SKM-1 treated with dmso at 0.1 percent for 144 hours (cell line): ENCODE measurements around the gene MARCHF10.
A peak's percentile ranks its signal among the peaks of the same experiment; 100 is the strongest.

Experiments
- DNase-seq: peaks from one replicate; lab custom pipeline; 2025; ENCODE audit not compliant: unreplicated experiment; lab: John Stamatoyannopoulos, UW

The MARCHF10 gene

GRCh38 chr17:62720126-62720850 lies 87.8 kb downstream of the MARCHF10 start:
- peak; percentile 43 for DNase-seq

DNA sequence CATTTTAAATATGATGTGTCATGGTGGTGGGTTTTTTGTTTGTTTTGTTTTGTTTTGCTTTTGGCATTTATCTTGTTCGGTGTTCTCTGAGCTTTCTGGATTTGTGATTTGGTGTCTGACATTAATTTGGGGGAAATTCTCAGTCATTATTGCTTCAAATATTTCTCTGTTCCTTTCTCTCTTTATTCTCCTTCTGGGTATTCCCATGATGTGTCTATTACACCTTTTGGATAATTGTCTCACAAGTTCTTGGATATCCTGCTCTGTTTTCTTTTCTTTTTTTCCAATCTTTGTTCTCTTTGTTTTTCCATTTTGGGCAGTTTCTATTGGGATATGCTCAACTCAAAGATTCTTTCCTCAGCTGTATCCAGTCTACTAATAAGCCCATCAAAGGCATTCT lies 88.5 kb downstream of the MARCHF10 start:
- DNase-seq, result no peak

GRCh38 chr17:62718429-62718828 lies 89.7 kb downstream of the MARCHF10 start:
- no peak for DNase-seq

- DNase-seq, result no peak
Observed at GRCh38 chr17:62717889-62718288, 90.2 kb downstream of the MARCHF10 start.

GRCh38 chr17:62717589-62717855 lies 90.6 kb downstream of the MARCHF10 start:
- no peak for DNase-seq

DNA sequence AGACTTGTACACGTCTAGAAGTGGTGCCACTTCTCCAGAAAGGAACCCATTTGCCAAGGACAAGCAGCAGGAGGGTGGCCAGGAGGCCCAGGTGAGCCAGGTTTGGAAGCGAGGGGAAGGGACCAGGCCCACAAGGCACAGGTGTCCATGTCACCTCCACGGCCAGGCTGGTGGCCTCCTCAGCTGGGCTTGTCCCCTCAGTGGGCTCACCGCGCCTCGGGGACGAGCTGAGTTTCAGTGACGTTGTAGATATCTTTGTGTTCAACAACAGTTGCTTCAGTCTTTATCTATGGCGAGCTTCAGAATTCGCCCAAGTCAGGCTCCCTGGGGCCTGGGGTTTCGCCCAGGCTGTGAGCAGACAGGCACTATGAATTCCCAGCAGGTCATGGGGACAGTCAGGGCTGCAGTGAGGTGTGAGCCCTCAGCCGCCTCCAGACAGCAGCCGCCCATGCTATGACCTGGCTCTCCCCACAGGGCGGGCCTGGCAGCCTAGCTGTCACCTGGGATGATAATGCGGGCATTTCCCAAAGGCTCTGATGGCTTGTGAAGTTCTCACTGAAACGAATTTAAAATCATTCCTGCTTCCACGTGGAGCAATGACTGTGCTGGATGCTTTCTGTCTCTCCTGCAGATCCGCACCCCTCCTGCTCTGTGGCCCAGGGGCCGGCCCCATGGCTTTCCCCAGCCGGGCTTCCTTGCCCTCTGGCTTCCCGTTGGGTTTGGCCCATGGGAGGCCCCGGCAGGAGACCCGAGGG lies 91.1 kb downstream of the MARCHF10 start:
- no peak for DNase-seq

DNA sequence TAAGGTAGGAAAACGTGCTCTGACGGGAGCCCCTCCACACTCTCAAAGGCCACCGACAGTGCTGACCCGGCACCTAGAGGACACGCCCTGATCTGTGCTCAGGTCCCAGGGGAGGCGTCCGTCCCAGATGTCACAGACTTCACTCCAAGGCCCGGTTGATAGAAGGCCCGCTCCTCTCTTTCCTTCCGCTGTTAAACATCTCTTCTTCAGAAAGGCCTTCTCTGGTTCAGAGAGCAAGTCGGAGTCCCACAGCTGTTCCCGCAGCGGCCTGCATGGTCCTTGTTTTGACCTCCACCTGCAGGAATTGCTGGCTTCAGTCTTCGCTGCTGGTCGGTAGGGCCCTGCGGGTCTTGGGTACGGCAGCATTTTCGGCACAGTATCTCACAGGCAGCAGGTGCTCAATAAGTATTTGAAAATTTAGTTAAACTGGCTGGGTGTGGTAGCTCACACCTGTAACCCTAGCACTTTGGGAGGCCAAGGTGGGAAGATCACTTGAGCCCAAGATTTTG lies 92.2 kb downstream of the MARCHF10 start:
- DNase-seq, result no peak

DNA sequence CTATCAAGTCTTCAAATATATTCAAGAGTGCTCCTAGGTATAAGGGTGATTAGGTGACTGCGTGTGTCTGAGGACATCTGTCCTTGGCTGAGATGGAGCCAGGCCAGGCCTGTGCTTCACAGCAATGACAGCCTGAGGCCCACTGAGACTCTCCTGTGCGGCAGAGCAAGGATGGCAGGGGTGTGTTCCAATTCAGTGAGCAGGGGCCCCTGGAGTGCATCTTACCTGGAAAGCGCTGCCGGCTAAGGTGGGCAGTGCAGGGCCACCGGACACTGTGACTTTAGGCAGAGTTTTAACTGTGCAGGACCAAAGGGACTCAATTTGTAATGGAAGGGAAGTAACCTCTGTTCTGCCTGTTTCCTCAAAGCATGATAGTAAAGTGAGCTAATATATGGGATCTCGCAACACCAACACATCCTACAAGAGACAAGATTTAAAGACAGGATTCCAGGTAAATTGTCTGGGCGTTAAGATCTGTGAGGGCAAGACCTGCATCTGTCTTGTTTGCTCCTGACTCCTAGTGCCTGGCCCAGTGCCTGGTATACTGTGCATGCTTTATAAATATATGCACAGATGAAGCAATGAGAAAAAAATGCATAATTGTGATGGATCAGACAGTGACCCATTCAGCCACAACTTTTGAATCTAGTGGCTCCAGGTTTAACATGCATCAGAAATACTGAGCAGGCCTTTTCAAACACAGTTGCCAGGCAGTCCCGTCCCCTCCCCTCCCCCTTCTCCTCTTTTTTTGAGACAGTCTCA lies 93.9 kb downstream of the MARCHF10 start:
- peak; percentile 15 for DNase-seq

DNA sequence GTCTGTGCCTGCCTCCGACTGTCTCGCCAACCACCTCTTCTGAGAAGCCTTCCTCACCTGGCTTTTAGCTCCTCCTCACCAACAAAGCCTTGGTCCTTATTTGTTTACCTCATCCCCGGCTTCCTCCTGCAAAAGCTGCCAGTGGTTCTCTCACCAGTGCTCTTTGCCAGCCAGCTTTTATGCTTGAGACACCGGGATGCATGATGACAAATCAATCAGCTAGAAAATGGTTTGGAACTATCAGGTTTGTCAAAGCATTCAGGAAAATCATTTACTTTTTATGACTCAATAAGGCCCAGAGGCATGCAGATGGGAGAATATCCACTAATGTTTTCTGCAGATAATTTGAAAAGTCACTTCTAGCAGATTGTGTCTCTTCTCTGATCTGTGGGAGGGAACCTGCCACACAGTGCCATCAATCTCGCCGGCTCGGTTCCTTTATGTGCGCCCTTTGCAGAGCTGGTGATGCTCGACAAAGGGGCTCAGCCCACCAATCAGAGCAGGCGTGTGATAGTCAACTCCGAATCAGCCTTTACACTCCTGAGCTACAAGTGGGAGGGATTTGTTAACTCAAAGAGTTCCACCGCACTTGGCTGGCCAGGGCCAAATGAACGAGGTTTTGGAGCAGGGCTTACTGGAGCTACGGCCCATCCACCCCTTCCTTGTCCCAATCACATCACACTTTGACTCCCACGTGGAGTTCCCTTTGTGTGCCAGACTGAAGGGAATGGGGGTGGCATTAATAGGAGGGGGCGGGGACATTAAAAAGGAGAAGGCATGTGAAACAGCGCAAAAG lies 94.8 kb downstream of the MARCHF10 start:
- DNase-seq, result no peak

DNA sequence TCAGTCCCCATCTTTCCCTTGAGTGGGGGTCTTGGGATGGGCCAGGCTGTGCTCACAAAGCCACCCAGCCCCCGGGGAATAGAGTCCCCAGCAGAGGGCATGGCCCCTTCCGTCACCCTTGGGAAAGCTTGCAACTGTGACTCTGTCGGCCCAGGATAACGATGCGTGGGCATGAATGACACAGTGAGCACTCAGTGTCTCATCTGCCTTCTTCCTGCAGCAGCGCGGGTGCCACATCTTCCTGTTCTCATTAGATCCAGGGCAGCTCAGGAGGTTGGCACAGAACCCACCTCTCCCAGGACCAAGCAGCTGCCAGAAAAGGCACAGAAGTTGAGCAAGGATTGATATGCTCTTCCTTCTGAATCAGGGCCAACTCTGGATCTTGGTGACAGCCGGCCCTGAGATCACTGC lies 95.9 kb downstream of the MARCHF10 start:
- no peak for DNase-seq

GRCh38 chr17:62708587-62708986 lies 99.5 kb downstream of the MARCHF10 start:
- no peak for DNase-seq

DNA sequence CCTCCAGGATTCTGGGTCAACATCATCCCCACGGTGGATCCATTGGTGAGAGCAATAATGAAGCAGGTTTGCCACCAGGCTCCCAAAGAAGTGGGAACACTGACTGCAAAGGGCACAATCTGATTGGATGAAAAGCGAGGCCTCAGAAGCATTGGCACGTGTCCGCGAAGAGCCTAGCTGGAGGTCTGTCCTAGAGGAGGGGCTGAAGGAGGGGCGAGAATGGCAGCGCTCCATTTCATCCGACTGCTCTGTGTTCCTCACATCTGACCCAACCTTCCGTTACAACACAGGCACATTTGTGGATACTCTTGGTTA lies 100.7 kb downstream of the MARCHF10 start:
- no peak for DNase-seq

DNA sequence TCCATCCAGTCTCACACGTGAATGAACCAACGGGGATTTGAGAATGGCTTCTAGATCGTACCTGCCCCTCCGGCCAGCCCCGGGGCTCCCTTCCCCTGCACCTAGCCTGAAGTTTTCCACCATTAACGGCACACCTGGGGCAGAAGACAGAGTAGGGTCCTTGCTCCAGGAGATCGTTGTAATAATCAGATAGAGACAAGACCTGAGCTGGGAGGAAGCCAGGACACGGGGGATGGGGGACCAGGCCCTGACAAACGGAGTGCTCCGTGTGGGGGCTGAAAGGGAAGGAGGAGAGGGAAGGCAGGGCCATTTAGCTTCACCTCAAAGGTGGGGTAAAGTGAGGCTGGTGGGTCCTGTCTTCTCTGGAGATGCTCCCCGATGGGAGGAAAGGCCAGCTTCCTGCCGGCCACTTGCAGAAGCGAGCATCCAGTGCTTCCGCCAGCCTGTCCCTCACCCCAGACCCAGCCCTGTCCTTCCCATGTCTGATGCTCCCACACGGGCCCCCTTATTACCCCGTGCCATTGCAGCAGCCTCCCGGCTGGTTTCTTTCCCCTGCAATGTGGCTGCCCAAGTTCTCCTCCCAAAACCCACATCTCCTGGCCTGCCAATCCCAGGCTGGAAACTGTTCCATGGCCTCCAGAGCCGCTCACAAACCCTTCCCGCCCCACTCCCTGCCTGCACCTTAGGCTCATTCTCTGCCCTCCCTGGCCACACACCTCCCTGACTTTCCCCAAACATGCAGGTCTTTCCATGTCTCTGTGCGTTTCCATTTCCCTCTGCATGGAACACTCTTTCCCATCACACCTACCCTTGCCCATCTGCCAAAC lies 101.3 kb downstream of the MARCHF10 start:
- no peak for DNase-seq

GRCh38 chr17:62705778-62706597 lies 102.1 kb downstream of the MARCHF10 start:
- DNase-seq, result no peak

GRCh38 chr17:62705156-62705777 lies 102.8 kb downstream of the MARCHF10 start:
- DNase-seq, result no peak

- no peak for DNase-seq
Observed at GRCh38 chr17:62704381-62704971, 103.6 kb downstream of the MARCHF10 start.

DNA sequence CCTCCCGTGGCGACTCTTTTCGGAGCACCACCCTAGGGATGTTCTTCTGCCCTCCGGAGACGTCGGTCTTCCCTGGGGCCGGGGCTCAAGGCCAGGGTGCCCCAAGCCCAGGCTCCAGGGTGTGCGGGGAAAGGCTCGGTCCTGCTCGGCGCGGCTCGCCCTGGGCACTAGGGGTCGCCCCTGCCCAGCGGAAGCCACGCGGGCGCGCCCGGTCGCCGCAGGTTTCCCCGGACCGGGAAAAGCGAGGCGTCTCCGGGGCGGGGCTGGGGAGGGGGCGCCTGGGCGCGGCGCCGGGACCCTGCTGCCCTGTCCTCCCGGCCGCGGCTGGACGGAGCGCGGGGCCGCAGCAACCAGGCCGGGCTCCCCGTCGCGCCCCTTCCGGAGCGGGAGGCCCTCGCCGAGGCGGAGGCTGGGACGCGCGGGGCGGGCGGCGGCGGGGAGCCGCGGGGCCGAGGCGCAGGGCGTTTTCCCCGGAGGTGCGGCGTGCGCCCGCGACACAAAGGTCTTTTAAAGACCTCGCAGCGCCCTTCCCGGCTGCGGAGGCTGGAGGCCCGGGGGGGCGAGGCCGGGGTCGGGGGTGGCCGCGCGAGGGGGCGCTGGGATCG lies 104.2 kb downstream of the MARCHF10 start:
- peak; percentile 43 for DNase-seq

DNA sequence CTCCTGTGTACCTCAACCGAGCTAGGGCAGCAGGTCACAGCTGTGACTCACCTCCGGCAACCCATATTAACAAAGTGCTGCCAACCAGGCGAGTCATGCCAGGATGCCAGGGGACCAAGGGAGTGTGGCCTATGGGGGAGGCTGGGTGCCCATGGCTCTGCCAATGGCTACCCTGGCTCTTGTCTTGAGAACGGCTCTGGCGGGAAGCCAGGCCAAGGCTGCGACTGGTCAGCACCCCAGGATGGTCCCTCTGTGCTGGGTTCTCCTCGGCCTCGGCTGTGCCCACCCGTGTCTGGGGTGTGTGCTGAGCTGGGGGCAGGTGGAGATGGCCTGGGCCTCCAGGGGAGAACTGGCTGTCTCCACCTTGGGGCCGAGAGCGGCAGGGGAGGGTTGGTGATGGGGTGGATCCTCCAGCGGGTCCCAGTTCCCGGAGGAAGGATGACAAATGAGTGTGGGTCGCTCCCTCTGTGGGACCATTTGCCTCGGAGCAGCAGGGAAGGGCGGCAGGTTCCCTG lies 104.8 kb downstream of the MARCHF10 start:
- no peak for DNase-seq
